WTC11 (cell line): ENCODE data around the gene TMEM97. TPM values are rescaled to one million over a fixed set of nuclear protein-coding genes. Genes with fewer than 3 reads are reported as not detected.

Source experiments
- ATF1 ChIP-seq: sonication (generic); formaldehyde crosslinking; IDR thresholded peaks from 2 replicates; pipeline ENCODE4 v1.8.1; 2023; ENCODE audit warnings: mild to moderate bottlenecking, moderate library complexity, missing genetic modification reagents
- ESRRA ChIP-seq: sonication (generic); formaldehyde crosslinking; IDR thresholded peaks from 2 replicates; pipeline ENCODE4 v1.8.1; 2022; ENCODE audit warnings: mild to moderate bottlenecking, missing genetic modification reagents, borderline replicate concordance
- ETV6 ChIP-seq: sonication (generic); formaldehyde crosslinking; IDR thresholded peaks from 2 replicates; pipeline ENCODE4 v1.8.1; 2022; ENCODE audit warnings: mild to moderate bottlenecking, missing genetic modification reagents
- IRF2 ChIP-seq: sonication (generic); formaldehyde crosslinking; IDR thresholded peaks from 2 replicates; pipeline ENCODE4 v1.8.0; 2022; ENCODE audit warnings: low read depth, missing genetic modification reagents, borderline replicate concordance
- NR1H2 ChIP-seq: sonication (generic); formaldehyde crosslinking; IDR thresholded peaks from 2 replicates; pipeline ENCODE4 v1.9.0; 2021; ENCODE audit warnings: mild to moderate bottlenecking, moderate library complexity, missing genetic modification reagents
- NR3C1 ChIP-seq: sonication (generic); formaldehyde crosslinking; conservative IDR thresholded peaks from 2 replicates; pipeline ENCODE4 v1.8.1; 2023; ENCODE audit warnings: low read depth, mild to moderate bottlenecking, missing genetic modification reagents
- PRRX2 ChIP-seq: fragments of 250-450 bp; sonication (Bioruptor Pico); IDR thresholded peaks from 2 replicates; pipeline ENCODE4 v1.8.0; 2021; ENCODE audit warnings: mild to moderate bottlenecking
- RELA ChIP-seq: sonication (generic); formaldehyde crosslinking; IDR thresholded peaks from 2 replicates; pipeline ENCODE4 v1.8.1; 2022; ENCODE audit warnings: missing genetic modification reagents, mild to moderate bottlenecking, borderline replicate concordance
- RORB ChIP-seq: fragments of 250-450 bp; sonication (Bioruptor Pico); IDR thresholded peaks from 2 replicates; pipeline ENCODE4 v1.9.0; 2021; ENCODE audit warnings: mild to moderate bottlenecking
- SOX15 ChIP-seq: fragments of 250-450 bp; sonication (Bioruptor Pico); IDR thresholded peaks from 2 replicates; pipeline ENCODE4 v1.9.0; 2021; ENCODE audit warnings: mild to moderate bottlenecking
- ZNF317 ChIP-seq: sonication (generic); formaldehyde crosslinking; IDR thresholded peaks from 2 replicates; pipeline ENCODE4 v1.8.1; 2023; ENCODE audit warnings: low read depth, mild to moderate bottlenecking, moderate library complexity, missing genetic modification reagents, borderline replicate concordance
- total RNA-seq: library from RNA; stranded (reverse); gene quantifications from 3 replicates; pipeline ENCODE4 v1.2.3, GENCODE V29; 2021
- TF ChIP-seq, protein P1 (sequence below): fragments of 250-450 bp; sonication (Bioruptor Pico); IDR thresholded peaks from 2 replicates; pipeline ENCODE4 v1.9.0; 2021; ENCODE audit warnings: mild to moderate bottlenecking, borderline replicate concordance
- TF ChIP-seq, protein P2 (sequence below): sonication (generic); formaldehyde crosslinking; IDR thresholded peaks from 2 replicates; pipeline ENCODE4 v1.8.1; 2023; ENCODE audit warnings: mild to moderate bottlenecking, missing genetic modification reagents, moderate library complexity
- TF ChIP-seq, protein P3 (sequence below): fragments of 250-450 bp; sonication (Bioruptor Pico); IDR thresholded peaks from 2 replicates; pipeline ENCODE4 v1.8.0; 2021; ENCODE audit warnings: mild to moderate bottlenecking
- TF ChIP-seq, protein P4 (sequence below): sonication (generic); formaldehyde crosslinking; IDR thresholded peaks from 2 replicates; pipeline ENCODE4 v1.8.1; 2023; ENCODE audit warnings: mild to moderate bottlenecking, missing genetic modification reagents
- TF ChIP-seq, protein P5 (sequence below): fragments of 200-600 bp; IDR thresholded peaks from 2 replicates; pipeline ENCODE4 v1.8.0; 2022; ENCODE audit warnings: antibody characterized with exemption
- TF ChIP-seq, protein P6 (sequence below): sonication (generic); formaldehyde crosslinking; IDR thresholded peaks from 2 replicates; pipeline ENCODE4 v1.8.1; 2023; ENCODE audit warnings: mild to moderate bottlenecking, missing genetic modification reagents, moderate library complexity
- TF ChIP-seq, protein P7 (sequence below): sonication (generic); formaldehyde crosslinking; IDR thresholded peaks from 2 replicates; pipeline ENCODE4 v1.8.1; 2022; ENCODE audit warnings: mild to moderate bottlenecking, missing genetic modification reagents, moderate library complexity, borderline replicate concordance
- TF ChIP-seq, protein P8 (sequence below): sonication (generic); formaldehyde crosslinking; IDR thresholded peaks from 2 replicates; pipeline ENCODE4 v1.8.0; 2022; ENCODE audit warnings: mild to moderate bottlenecking, missing genetic modification reagents
- TF ChIP-seq, protein P9 (sequence below): sonication (generic); formaldehyde crosslinking; conservative IDR thresholded peaks from 2 replicates; pipeline ENCODE4 v1.8.1; 2023; ENCODE audit warnings: mild to moderate bottlenecking, low read depth, missing genetic modification reagents, moderate library complexity

TMEM97 gene
- total RNA-seq, 1 experiment from 2014 or later, result 68.0 TPM

DNA sequence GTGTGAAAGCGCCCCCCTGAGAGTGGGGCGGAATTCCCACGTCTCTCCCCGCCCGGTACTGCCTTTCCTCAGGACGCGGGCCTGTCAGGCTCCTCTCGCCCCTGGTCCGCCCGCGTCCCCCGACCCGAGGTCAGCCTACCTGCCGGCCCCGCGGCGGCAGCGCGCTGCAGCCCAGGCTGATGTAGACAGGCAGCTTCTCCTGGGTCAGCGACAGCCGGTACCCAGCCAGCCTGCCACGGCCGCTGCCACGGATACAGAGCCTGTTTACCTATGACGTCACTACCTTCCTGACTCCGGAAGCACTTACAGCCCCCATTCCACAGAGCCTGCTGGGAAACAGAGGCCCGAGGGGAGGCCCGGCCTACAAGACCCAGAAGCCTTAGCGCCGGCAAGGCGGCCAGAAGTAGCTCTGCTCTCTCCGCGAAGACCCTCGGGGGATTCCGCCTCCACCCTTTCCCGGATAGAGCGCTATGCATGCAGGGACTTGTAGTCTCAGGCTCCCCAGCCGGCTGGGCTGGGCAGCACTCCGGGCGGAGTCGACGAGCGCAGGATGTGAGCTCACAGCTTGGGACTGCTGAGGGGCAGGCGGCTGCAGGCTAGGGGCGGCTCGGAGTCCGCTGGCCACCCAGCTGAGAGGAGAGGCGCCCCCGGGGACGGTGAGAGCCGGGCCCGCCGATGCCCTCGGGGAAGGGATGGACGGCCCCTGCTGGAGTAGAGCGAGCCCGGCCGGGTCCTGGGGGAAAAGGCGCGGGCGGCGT, 16.4 kb downstream of the TMEM97 start, which contains the start of the genes IFT20 and TNFAIP1 (continued):
- TF ChIP-seq, protein P1, sequence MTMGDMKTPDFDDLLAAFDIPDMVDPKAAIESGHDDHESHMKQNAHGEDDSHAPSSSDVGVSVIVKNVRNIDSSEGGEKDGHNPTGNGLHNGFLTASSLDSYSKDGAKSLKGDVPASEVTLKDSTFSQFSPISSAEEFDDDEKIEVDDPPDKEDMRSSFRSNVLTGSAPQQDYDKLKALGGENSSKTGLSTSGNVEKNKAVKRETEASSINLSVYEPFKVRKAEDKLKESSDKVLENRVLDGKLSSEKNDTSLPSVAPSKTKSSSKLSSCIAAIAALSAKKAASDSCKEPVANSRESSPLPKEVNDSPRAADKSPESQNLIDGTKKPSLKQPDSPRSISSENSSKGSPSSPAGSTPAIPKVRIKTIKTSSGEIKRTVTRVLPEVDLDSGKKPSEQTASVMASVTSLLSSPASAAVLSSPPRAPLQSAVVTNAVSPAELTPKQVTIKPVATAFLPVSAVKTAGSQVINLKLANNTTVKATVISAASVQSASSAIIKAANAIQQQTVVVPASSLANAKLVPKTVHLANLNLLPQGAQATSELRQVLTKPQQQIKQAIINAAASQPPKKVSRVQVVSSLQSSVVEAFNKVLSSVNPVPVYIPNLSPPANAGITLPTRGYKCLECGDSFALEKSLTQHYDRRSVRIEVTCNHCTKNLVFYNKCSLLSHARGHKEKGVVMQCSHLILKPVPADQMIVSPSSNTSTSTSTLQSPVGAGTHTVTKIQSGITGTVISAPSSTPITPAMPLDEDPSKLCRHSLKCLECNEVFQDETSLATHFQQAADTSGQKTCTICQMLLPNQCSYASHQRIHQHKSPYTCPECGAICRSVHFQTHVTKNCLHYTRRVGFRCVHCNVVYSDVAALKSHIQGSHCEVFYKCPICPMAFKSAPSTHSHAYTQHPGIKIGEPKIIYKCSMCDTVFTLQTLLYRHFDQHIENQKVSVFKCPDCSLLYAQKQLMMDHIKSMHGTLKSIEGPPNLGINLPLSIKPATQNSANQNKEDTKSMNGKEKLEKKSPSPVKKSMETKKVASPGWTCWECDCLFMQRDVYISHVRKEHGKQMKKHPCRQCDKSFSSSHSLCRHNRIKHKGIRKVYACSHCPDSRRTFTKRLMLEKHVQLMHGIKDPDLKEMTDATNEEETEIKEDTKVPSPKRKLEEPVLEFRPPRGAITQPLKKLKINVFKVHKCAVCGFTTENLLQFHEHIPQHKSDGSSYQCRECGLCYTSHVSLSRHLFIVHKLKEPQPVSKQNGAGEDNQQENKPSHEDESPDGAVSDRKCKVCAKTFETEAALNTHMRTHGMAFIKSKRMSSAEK (CRISPR knock-in tag), result no peak
- no peak for TF ChIP-seq RELA
- TF ChIP-seq, protein P2, sequence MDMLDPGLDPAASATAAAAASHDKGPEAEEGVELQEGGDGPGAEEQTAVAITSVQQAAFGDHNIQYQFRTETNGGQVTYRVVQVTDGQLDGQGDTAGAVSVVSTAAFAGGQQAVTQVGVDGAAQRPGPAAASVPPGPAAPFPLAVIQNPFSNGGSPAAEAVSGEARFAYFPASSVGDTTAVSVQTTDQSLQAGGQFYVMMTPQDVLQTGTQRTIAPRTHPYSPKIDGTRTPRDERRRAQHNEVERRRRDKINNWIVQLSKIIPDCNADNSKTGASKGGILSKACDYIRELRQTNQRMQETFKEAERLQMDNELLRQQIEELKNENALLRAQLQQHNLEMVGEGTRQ (CRISPR knock-in tag), result peak; percentile 52; the same call in 1 of the 2 replicates
- TF ChIP-seq, protein P3, sequence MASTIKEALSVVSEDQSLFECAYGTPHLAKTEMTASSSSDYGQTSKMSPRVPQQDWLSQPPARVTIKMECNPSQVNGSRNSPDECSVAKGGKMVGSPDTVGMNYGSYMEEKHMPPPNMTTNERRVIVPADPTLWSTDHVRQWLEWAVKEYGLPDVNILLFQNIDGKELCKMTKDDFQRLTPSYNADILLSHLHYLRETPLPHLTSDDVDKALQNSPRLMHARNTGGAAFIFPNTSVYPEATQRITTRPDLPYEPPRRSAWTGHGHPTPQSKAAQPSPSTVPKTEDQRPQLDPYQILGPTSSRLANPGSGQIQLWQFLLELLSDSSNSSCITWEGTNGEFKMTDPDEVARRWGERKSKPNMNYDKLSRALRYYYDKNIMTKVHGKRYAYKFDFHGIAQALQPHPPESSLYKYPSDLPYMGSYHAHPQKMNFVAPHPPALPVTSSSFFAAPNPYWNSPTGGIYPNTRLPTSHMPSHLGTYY (CRISPR knock-in tag), result no peak
- no peak for TF ChIP-seq PRRX2 (CRISPR knock-in tag)
- no peak for TF ChIP-seq IRF2 (CRISPR knock-in tag)
- TF ChIP-seq, protein P4, sequence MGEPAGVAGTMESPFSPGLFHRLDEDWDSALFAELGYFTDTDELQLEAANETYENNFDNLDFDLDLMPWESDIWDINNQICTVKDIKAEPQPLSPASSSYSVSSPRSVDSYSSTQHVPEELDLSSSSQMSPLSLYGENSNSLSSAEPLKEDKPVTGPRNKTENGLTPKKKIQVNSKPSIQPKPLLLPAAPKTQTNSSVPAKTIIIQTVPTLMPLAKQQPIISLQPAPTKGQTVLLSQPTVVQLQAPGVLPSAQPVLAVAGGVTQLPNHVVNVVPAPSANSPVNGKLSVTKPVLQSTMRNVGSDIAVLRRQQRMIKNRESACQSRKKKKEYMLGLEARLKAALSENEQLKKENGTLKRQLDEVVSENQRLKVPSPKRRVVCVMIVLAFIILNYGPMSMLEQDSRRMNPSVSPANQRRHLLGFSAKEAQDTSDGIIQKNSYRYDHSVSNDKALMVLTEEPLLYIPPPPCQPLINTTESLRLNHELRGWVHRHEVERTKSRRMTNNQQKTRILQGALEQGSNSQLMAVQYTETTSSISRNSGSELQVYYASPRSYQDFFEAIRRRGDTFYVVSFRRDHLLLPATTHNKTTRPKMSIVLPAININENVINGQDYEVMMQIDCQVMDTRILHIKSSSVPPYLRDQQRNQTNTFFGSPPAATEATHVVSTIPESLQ (CRISPR knock-in tag), result no peak
- TF ChIP-seq, protein P5, sequence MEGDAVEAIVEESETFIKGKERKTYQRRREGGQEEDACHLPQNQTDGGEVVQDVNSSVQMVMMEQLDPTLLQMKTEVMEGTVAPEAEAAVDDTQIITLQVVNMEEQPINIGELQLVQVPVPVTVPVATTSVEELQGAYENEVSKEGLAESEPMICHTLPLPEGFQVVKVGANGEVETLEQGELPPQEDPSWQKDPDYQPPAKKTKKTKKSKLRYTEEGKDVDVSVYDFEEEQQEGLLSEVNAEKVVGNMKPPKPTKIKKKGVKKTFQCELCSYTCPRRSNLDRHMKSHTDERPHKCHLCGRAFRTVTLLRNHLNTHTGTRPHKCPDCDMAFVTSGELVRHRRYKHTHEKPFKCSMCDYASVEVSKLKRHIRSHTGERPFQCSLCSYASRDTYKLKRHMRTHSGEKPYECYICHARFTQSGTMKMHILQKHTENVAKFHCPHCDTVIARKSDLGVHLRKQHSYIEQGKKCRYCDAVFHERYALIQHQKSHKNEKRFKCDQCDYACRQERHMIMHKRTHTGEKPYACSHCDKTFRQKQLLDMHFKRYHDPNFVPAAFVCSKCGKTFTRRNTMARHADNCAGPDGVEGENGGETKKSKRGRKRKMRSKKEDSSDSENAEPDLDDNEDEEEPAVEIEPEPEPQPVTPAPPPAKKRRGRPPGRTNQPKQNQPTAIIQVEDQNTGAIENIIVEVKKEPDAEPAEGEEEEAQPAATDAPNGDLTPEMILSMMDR, result no peak
- TF ChIP-seq, protein P6, sequence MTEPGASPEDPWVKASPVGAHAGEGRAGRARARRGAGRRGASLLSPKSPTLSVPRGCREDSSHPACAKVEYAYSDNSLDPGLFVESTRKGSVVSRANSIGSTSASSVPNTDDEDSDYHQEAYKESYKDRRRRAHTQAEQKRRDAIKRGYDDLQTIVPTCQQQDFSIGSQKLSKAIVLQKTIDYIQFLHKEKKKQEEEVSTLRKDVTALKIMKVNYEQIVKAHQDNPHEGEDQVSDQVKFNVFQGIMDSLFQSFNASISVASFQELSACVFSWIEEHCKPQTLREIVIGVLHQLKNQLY (CRISPR knock-in tag), result no peak
- TF ChIP-seq, protein P7, sequence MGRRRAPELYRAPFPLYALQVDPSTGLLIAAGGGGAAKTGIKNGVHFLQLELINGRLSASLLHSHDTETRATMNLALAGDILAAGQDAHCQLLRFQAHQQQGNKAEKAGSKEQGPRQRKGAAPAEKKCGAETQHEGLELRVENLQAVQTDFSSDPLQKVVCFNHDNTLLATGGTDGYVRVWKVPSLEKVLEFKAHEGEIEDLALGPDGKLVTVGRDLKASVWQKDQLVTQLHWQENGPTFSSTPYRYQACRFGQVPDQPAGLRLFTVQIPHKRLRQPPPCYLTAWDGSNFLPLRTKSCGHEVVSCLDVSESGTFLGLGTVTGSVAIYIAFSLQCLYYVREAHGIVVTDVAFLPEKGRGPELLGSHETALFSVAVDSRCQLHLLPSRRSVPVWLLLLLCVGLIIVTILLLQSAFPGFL (CRISPR knock-in tag), result no peak
- no peak for TF ChIP-seq NR3C1 (CRISPR knock-in tag)
- TF ChIP-seq, protein P8, sequence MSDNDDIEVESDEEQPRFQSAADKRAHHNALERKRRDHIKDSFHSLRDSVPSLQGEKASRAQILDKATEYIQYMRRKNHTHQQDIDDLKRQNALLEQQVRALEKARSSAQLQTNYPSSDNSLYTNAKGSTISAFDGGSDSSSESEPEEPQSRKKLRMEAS (CRISPR knock-in tag), result peak; percentile 57; the same call in 1 of the 2 replicates
- TF ChIP-seq, protein P9, sequence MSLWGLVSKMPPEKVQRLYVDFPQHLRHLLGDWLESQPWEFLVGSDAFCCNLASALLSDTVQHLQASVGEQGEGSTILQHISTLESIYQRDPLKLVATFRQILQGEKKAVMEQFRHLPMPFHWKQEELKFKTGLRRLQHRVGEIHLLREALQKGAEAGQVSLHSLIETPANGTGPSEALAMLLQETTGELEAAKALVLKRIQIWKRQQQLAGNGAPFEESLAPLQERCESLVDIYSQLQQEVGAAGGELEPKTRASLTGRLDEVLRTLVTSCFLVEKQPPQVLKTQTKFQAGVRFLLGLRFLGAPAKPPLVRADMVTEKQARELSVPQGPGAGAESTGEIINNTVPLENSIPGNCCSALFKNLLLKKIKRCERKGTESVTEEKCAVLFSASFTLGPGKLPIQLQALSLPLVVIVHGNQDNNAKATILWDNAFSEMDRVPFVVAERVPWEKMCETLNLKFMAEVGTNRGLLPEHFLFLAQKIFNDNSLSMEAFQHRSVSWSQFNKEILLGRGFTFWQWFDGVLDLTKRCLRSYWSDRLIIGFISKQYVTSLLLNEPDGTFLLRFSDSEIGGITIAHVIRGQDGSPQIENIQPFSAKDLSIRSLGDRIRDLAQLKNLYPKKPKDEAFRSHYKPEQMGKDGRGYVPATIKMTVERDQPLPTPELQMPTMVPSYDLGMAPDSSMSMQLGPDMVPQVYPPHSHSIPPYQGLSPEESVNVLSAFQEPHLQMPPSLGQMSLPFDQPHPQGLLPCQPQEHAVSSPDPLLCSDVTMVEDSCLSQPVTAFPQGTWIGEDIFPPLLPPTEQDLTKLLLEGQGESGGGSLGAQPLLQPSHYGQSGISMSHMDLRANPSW (CRISPR knock-in tag), result no peak
- no peak for TF ChIP-seq RORB (CRISPR knock-in tag)
- TF ChIP-seq NR1H2 (CRISPR knock-in tag), result no peak
- TF ChIP-seq SOX15 (CRISPR knock-in tag), result no peak
- TF ChIP-seq ZNF317, result no peak
- peak; percentile 49; the same call in 1 of the 2 replicates for TF ChIP-seq ETV6 (CRISPR knock-in tag)
- TF ChIP-seq ATF1 (CRISPR knock-in tag), result no peak
- TF ChIP-seq ESRRA, result no peak
